ENCODE measurements around the gene SETD9.

Gene SETD9

GRCh38 chr5:56950626-56951125, 41.3 kb downstream of the SETD9 start:
- WGBS, result under 1% methylated on average over 33 of the region's 33 CpGs

DNA sequence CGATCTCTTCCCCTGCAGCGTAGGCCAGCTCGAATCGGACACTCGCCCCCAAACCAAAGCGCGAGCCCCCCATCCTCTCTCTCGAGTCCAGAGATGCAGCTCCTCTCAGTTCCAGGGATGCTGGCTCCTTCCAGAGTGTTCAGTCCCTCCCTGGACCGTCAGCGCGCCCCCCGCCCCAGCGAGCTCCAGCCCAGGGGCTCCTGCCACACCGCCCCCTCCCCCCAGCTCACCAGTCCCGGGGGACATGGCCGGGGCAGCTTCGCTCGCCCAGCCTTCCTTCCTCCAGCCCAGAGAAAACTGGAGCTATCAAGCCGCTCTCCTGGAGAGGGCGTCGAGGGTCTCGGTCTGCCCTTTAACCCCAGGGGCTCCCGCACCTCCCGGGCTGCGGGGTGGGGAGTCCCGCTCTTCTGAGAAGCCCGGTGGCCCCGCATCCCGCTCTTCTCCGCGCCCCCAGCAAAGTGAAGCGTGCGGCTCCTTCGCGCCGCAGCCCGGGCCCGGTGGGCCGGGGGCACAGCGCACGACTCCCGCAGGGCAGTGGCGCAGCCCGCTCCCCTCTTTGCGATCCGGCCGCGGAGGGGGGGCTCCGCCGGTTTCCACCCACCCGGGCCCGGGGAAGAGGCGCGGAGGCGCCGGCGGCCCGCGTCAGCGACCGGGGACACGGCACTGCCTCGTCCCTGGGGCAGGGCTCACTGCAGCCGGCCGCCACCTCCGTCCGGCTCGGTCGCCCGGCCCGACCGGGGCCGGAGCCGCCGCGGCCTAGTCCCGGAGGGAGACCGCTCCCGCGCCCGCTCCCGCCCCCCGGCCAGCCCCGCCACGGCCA, 41.9 kb downstream of the SETD9 start:
- Histone ChIP-seq H2AK5ac (ENCODE audit: low read length, severe bottlenecking) (no peak overlapping the region), H3K4me2 (ENCODE audit: low read length, poor library complexity, severe bottlenecking) (peak overlapping the region; percentile 99), H3K79me1 (replicated peaks; ENCODE audit: low read length, poor library complexity, severe bottlenecking) (peaks cover 13% of the 10 kb centered on the region), H3K4me3 (ENCODE audit: insufficient read depth in 1 of 2, low read depth in 1 of 2, low read length in 2 of 2) (peak overlapping the region; percentile 94 to 97), H3K18ac (ENCODE audit: low read depth in 1 of 2, low read length in 2 of 2) (peak overlapping the region; percentile 90 to 94), H3K4me1 (ENCODE audit: control insufficient read depth, insufficient read depth, low read depth, low read length) (peaks cover 6% of the 10 kb centered on the region), H3K4ac (ENCODE audit: low read depth in 1 of 2, low read length in 2 of 2) (peak overlapping the region; percentile 64 to 84), H4K8ac (ENCODE audit: low read length) (peak overlapping the region; percentile 90), H2BK120ac (ENCODE audit: low read depth, low read length) (peak overlapping the region; percentile 89), H4K91ac (ENCODE audit: low read length) (peak overlapping the region; percentile 90), H2BK5ac (ENCODE audit: low read depth, low read length, poor library complexity, severe bottlenecking) (peak overlapping the region; percentile 57), H3K9me3 (ENCODE audit: control insufficient read depth, low read length) (no peaks in the 10 kb centered on the region), H3K27me3 (ENCODE audit: control insufficient read depth in 1 of 2, insufficient read depth in 1 of 2, low read length in 2 of 2) (peaks cover 0 to 4% of the 10 kb centered on the region in 2 experiments), H2BK15ac (ENCODE audit: low read depth, poor library complexity, severe bottlenecking) (peak overlapping the region; percentile 83), H3K23ac (ENCODE audit: low read length in 2 of 2) (peak overlapping the region; percentile 60 to 94), H3K27ac (ENCODE audit: low read length, poor library complexity, severe bottlenecking) (peak overlapping the region; percentile 63), H2AFZ (ENCODE audit: low read depth, low read length) (peak overlapping the region; percentile 39), H2BK12ac (ENCODE audit: low read length in 2 of 2) (no peak overlapping the region), H3K14ac (ENCODE audit: low read length in 2 of 2) (peak overlapping the region; percentile 66 to 71), H3K36me3 (ENCODE audit: control insufficient read depth in 1 of 2, insufficient read depth in 2 of 2, low read depth in 1 of 2, low read length in 2 of 2) (peaks cover 0 to 28% of the 10 kb centered on the region in 2 experiments), H3K9ac (ENCODE audit: low read length) (peak overlapping the region; percentile 94)
- WGBS, result under 1% methylated on average over 51 of the region's 85 CpGs
- peak; percentile 43 for DNase-seq

More at GRCh38 chr5:56950626-56951125, 41.3 kb downstream of the SETD9 start:
- H3K4me2 ChIP-seq (ENCODE audit: low read length, poor library complexity, severe bottlenecking), result peak overlapping the region; percentile 99
- no peak overlapping the region for H2BK15ac ChIP-seq (ENCODE audit: low read depth, poor library complexity, severe bottlenecking)
- peak overlapping the region; percentile 70 to 90 for H3K18ac ChIP-seq (ENCODE audit: low read depth in 1 of 2, low read length in 2 of 2)
- peak overlapping the region in 1 of 2 experiments; percentile 66 for H3K14ac ChIP-seq (ENCODE audit: low read length in 2 of 2)
- no peaks in the 10 kb centered on the region for H3K9me3 ChIP-seq (ENCODE audit: control insufficient read depth, low read length)
- no peak overlapping the region for H2BK5ac ChIP-seq (ENCODE audit: low read depth, low read length, poor library complexity, severe bottlenecking)
- peak overlapping the region; percentile 94 to 97 for H3K4me3 ChIP-seq (ENCODE audit: insufficient read depth in 1 of 2, low read depth in 1 of 2, low read length in 2 of 2)
- H4K91ac ChIP-seq (ENCODE audit: low read length), result no peak overlapping the region
- no peak overlapping the region for H2AFZ ChIP-seq (ENCODE audit: low read depth, low read length)
- H2AK5ac ChIP-seq (ENCODE audit: low read length, severe bottlenecking), result no peak overlapping the region
- peak overlapping the region; percentile 94 for H3K9ac ChIP-seq (ENCODE audit: low read length)
- H2BK120ac ChIP-seq (ENCODE audit: low read depth, low read length), result no peak overlapping the region
- peaks cover 0 to 4% of the 10 kb centered on the region in 2 experiments for H3K27me3 ChIP-seq (ENCODE audit: control insufficient read depth in 1 of 2, insufficient read depth in 1 of 2, low read length in 2 of 2)
- peaks cover 13% of the 10 kb centered on the region for H3K79me1 ChIP-seq (replicated peaks; ENCODE audit: low read length, poor library complexity, severe bottlenecking)
- H3K36me3 ChIP-seq (ENCODE audit: control insufficient read depth in 1 of 2, insufficient read depth in 2 of 2, low read depth in 1 of 2, low read length in 2 of 2), result peaks cover 0 to 34% of the 10 kb centered on the region in 2 experiments
- no peak overlapping the region for H2BK12ac ChIP-seq (ENCODE audit: low read length in 2 of 2)
- peak overlapping the region; percentile 49 for H4K8ac ChIP-seq (ENCODE audit: low read length)
- peak; percentile 80 for DNase-seq
- peak overlapping the region in 1 of 2 experiments; percentile 68 for H3K4ac ChIP-seq (ENCODE audit: low read depth in 1 of 2, low read length in 2 of 2)
- H3K27ac ChIP-seq (ENCODE audit: low read length, poor library complexity, severe bottlenecking), result peak overlapping the region; percentile 63
- peaks cover 6% of the 10 kb centered on the region for H3K4me1 ChIP-seq (ENCODE audit: control insufficient read depth, insufficient read depth, low read depth, low read length)
- H3K23ac ChIP-seq (ENCODE audit: low read length in 2 of 2), result no peak overlapping the region

GRCh38 chr5:56951946-56952691, 42.7 kb downstream of the SETD9 start, which contains the start of gene MIER3:
TSS of gene MIER3 (minus strand) at chr5:56952123. CDS start at chr5:56952102, 21 bp downstream.
- peaks cover 0 to 20% of the 10 kb centered on the region in 2 experiments for H3K36me3 ChIP-seq (ENCODE audit: control insufficient read depth in 1 of 2, insufficient read depth in 2 of 2, low read depth in 1 of 2, low read length in 2 of 2)
- H3K4ac ChIP-seq (ENCODE audit: low read depth in 1 of 2, low read length in 2 of 2), result peak within 1 kb of the TSS; percentile 64 to 84
- peak within 1 kb of the TSS; percentile 90 for H4K8ac ChIP-seq (ENCODE audit: low read length)
- H4K91ac ChIP-seq (ENCODE audit: low read length), result peak within 1 kb of the TSS; percentile 90
- peak within 1 kb of the TSS; percentile 89 for H2BK120ac ChIP-seq (ENCODE audit: low read depth, low read length)
- H2BK12ac ChIP-seq (ENCODE audit: low read length in 2 of 2), result peak within 1 kb of the TSS in 1 of 2 experiments; percentile 83
- peak within 1 kb of the TSS; percentile 66 to 92 for H3K14ac ChIP-seq (ENCODE audit: low read length in 2 of 2)
- H3K18ac ChIP-seq (ENCODE audit: low read depth in 1 of 2, low read length in 2 of 2), result peak within 1 kb of the TSS; percentile 90 to 94
- H3K79me1 ChIP-seq (replicated peaks; ENCODE audit: low read length, poor library complexity, severe bottlenecking), result peaks cover 13% of the 10 kb centered on the region
- peak within 1 kb of the TSS; percentile 98 for H2BK15ac ChIP-seq (ENCODE audit: low read depth, poor library complexity, severe bottlenecking)
- under 1% methylated on average over 62 of the region's 89 CpGs for WGBS
- H3K23ac ChIP-seq (ENCODE audit: low read length in 2 of 2), result peak within 1 kb of the TSS; percentile 60 to 94
- H2AFZ ChIP-seq (ENCODE audit: low read depth, low read length), result peak within 1 kb of the TSS; percentile 93
- peak within 1 kb of the TSS; percentile 94 for H3K9ac ChIP-seq (ENCODE audit: low read length)
- H3K27ac ChIP-seq (ENCODE audit: low read length, poor library complexity, severe bottlenecking), result peak within 1 kb of the TSS; percentile 63
- no peak within 1 kb of the TSS for H2AK5ac ChIP-seq (ENCODE audit: low read length, severe bottlenecking)
- no peaks in the 10 kb centered on the region for H3K9me3 ChIP-seq (ENCODE audit: control insufficient read depth, low read length)
- DNase-seq, result peak; percentile 83
- peaks cover 6% of the 10 kb centered on the region for H3K4me1 ChIP-seq (ENCODE audit: control insufficient read depth, insufficient read depth, low read depth, low read length)
- peaks cover 0 to 4% of the 10 kb centered on the region in 2 experiments for H3K27me3 ChIP-seq (ENCODE audit: control insufficient read depth in 1 of 2, insufficient read depth in 1 of 2, low read length in 2 of 2)
- H3K4me3 ChIP-seq (ENCODE audit: insufficient read depth in 1 of 2, low read depth in 1 of 2, low read length in 2 of 2), result peak within 1 kb of the TSS; percentile 94 to 97
- peak within 1 kb of the TSS; percentile 57 for H2BK5ac ChIP-seq (ENCODE audit: low read depth, low read length, poor library complexity, severe bottlenecking)
- H3K4me2 ChIP-seq (ENCODE audit: low read length, poor library complexity, severe bottlenecking), result peak within 1 kb of the TSS; percentile 99
